Stimulated activated CD4-positive, alpha-beta T cell treated with anti-CD3 and anti-CD28 coated beads, Interleukin-1b, Interleukin-23, amount 100 ng/mL, for 48 hours (primary cell): Measurements from ENCODE around the gene BTBD19.

Experiments
- DNase-seq: peaks from one replicate; pipeline ENCODE4 v3.0.0-alpha.2; 2020

Gene BTBD19

GRCh38 chr1:44862829-44863401, 54.6 kb downstream of the BTBD19 start:
- DNase-seq, result no peak
